Measurements from ENCODE around the gene TIMM21. TPM values are rescaled to one million over a fixed set of nuclear protein-coding genes. Genes with fewer than 3 reads are reported as not detected.

TIMM21 gene
- total RNA-seq, 1 donor = 20.7 TPM

- peak overlapping the region; percentile 42 for H3K4me3 ChIP-seq (ENCODE audit: low read depth, low read length)
- DNase-seq (ENCODE audit: low read depth) = peak; percentile 32
- TF ChIP-seq CTCF (IDR thresholded peaks at IDR 0.05; ENCODE audit: insufficient read depth, low read depth, low read length) = no peak
Observed at GRCh38 chr18:74171910-74172606, 23.7 kb downstream of the TIMM21 start.

DNA sequence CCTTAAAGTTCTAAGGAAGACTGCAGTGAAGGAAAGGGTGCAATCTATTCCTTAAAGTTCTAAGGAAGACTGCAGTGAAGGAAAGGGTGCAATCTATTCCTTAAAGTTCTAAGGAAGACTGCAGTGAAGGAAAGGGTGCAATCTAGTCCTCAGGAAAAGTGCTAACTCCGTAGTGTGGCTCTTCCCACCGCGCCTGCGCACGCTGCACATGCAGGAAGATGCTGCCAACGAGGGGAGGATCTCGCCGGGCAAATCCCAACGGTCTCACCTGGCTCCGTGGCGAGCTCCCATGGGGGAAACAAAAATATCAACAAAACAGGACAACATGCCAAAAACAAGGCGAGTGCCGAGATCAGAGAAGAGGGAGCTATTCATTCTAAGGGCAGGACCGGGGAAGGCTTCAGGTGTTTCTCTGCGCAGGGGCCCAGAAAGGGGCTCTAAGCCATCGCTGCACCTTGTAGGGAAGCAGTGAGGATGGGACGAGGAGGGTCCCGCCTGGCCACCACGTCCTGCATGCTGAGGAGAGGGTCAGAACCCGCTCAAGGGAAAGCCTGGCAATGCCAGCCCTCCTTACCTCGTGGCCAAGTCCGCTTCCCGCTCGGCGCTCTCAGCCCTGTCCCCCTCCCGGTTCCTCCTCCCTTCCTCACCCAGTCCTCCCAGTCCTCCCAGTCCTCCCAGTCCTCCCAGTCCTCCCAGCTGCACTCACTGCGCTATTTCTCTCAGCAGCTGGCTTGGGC, 24.5 kb downstream of the TIMM21 start:
- H3K4me3 ChIP-seq (ENCODE audit: low read depth, low read length) = no peak overlapping the region
- no peak for TF ChIP-seq CTCF (IDR thresholded peaks at IDR 0.05; ENCODE audit: insufficient read depth, low read depth, low read length)
- no peak for DNase-seq (ENCODE audit: low read depth)

- TF ChIP-seq CTCF (IDR thresholded peaks at IDR 0.05; ENCODE audit: insufficient read depth, low read depth, low read length) = no peak
- H3K4me3 ChIP-seq (ENCODE audit: low read depth, low read length) = no peak overlapping the region
- no peak for DNase-seq (ENCODE audit: low read depth)
Observed at GRCh38 chr18:74173434-74173750, 25.1 kb downstream of the TIMM21 start.

DNA sequence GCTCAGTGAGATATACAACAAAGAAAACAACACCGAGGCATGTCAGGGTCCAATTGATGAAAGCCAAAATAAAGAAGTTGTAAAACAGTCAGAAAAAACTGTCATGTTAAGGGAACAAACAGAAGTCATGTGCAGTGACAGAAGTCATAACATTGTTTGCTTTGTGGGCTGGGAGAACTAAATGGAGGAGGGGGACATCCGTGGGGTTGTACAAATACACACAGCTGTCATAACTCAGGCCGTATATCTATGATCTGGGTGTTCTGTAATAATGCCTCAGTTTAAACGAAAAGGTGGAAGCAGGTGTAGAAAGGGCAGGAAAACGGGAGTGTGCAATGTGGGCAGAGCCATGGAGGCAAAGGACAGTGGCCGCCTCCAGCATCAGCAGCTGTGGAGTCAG, 27.3 kb downstream of the TIMM21 start:
- no peak for DNase-seq (ENCODE audit: low read depth)
- no peak for TF ChIP-seq CTCF (IDR thresholded peaks at IDR 0.05; ENCODE audit: insufficient read depth, low read depth, low read length)
- H3K4me3 ChIP-seq (ENCODE audit: low read depth, low read length) = no peak overlapping the region

DNA sequence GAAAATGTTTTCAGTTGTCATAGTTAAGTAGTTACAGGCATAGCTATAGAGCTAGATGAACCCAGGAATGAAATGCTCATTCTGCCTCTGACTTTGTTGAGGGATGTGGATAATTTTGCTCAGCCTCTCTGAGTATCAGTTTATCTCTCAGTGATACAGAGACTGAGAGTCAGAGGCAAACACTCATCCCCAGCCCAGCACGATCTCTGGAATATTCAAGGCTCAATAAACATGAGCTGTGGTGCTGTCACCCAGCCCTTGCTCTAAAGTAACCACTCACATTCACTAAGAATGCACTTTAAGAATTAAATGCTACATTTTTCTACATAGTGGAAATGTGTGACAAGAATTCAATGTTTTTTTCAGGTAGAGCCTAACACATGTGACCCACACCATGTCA, 30.6 kb downstream of the TIMM21 start:
- no peak for TF ChIP-seq CTCF (IDR thresholded peaks at IDR 0.05; ENCODE audit: insufficient read depth, low read depth, low read length)
- no peak for DNase-seq (ENCODE audit: low read depth)
- H3K4me3 ChIP-seq (ENCODE audit: low read depth, low read length) = no peak overlapping the region

GRCh38 chr18:74179623-74180199, 31.4 kb downstream of the TIMM21 start:
- no peak for DNase-seq (ENCODE audit: low read depth)
- no peak for TF ChIP-seq CTCF (IDR thresholded peaks at IDR 0.05; ENCODE audit: insufficient read depth, low read depth, low read length)
- H3K4me3 ChIP-seq (ENCODE audit: low read depth, low read length) = no peak overlapping the region

All from fibroblast of villous mesenchyme (primary cell).